Islet of Langerhans (tissue), 1 donor: ENCODE results near the gene SCRT2.

Experiments
- FAIRE-seq: peaks from one replicate; lab custom pipeline; 2011; peaks lifted over from hg19 to GRCh38; lab: Jason Lieb, UNC

The SCRT2 gene

GRCh38 chr20:671252-672030 is 4.2 kb downstream of the SCRT2 start:
- FAIRE-seq = no peak

GRCh38 chr20:669573-669972 is 6.0 kb downstream of the SCRT2 start:
- no peak for FAIRE-seq

- FAIRE-seq = no peak
These were observed 7.0 kb downstream of the SCRT2 start for GRCh38 chr20:668638-669037.

- FAIRE-seq = no peak
These were observed 7.6 kb downstream of the SCRT2 start for GRCh38 chr20:668050-668449.

DNA sequence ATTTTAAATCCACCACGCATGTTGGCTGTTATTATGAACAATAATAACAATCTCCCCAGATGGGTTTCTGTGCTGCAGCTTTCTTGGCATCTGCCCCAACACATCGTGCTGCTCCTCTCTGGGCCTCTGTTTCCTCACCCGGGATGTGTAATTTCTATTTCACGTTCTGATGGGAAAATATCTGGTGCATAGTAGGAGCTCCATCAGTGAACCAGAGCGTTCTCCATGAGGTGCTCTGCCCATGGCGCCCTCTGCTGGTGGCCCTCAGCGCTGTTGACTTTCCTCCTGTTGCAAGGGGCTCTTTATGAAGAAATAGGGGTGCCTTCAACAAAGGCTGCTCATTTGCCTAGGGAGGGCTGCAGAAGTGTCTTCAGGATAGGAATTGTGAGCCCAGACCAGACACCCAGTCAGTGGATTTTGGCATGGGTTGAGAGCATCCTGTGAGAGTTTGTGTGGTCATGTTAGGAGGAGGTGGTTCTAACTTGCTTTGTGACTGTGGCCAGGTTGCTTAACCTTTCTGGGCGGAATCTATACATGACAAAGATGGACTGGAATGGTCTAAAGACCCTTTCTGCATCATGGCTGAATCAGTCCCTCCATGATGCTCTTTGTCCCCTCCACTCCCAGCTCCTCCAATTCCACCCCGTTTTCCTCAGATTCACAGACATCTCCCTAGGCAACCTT is 8.1 kb downstream of the SCRT2 start:
- FAIRE-seq = no peak

- FAIRE-seq = no peak
These were observed 8.7 kb downstream of the SCRT2 start for GRCh38 chr20:666877-667276.

DNA sequence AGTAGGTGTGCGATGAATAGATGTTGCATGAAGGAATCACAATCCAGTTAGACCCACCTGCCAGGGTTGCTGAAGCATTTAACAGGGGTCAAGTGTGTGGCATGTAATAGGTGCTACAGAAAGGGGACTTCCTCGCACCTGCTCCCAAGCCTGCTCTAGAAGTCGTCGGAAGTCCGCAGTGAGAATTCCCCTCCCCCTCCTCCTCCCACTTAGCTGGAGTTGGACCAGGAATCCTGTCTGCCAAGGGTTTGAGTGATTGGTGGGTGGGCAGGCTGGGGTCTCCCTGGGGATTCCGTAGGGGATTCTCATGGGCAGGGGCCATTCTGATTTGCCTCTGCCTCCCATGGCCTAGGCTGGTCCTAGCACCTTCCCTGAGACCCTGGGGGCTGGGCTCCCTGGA is 10.3 kb downstream of the SCRT2 start:
- no peak for FAIRE-seq

GRCh38 chr20:664576-664975 is 11.0 kb downstream of the SCRT2 start:
- no peak for FAIRE-seq

- no peak for FAIRE-seq
These were observed 11.5 kb downstream of the SCRT2 start for GRCh38 chr20:664151-664550.

DNA sequence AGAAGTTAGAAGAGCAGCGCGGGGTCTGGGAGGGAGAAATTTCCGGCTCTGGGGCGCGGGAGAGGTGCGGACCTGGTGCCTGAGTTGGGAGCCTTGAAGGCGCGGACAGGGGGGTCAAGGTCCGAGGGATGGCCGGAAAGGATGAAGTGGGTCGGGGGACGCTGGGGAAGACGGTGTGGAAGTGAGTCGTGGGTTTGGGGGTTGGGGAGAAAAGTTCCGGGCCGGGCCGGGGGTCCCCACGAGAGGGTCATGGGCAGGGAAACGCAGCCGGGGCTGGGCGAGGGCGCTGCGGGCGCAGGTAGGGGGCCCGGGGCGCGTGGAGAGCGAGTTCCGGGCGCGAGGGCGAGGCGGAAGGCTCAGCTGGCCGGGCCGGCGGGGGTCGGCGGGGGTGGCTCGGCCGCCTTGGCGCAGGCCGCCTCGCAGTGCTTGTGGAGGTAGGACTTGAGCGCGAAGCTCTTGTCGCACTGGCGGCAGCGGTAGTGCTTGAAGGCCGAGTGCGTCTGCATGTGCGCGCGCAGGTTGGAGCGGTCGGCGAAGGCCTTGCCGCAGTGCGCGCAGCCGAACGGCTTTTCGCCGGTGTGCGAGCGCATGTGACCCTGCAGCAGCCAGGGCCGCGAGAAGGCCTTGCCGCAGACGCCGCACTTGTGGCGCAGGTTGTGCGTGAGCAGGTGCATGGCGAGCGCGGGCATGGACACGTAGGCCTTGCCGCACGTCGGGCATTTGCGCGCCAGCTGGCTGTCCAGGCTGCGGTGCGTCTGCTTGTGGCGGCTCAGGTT is 12.1 kb downstream of the SCRT2 start:
- no peak for FAIRE-seq

GRCh38 chr20:662277-663192 is 13.1 kb downstream of the SCRT2 start:
- no peak for FAIRE-seq

GRCh38 chr20:661474-662270 is 13.9 kb downstream of the SCRT2 start:
- no peak for FAIRE-seq

GRCh38 chr20:658731-659291 is 16.8 kb downstream of the SCRT2 start:
- FAIRE-seq = no peak

DNA sequence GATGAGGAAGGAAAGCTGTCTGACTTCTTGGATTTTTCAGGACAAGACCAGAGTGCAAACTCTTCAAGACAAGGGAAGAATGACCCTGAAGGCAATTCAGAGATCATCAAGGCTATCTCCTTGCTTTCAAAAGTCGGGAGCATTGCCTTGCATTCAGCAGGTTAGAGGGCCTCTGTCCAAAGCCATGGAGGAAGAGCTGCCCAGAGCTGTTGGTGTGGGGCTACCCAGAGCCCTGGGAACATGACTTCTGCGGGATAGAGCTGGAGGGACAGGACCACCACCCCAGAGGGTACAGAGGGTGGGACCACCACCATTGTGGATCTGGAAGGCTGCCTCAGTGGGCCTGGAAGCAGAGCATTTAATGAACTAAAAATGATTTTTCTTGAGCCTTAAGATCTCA is 17.4 kb downstream of the SCRT2 start:
- no peak for FAIRE-seq

DNA sequence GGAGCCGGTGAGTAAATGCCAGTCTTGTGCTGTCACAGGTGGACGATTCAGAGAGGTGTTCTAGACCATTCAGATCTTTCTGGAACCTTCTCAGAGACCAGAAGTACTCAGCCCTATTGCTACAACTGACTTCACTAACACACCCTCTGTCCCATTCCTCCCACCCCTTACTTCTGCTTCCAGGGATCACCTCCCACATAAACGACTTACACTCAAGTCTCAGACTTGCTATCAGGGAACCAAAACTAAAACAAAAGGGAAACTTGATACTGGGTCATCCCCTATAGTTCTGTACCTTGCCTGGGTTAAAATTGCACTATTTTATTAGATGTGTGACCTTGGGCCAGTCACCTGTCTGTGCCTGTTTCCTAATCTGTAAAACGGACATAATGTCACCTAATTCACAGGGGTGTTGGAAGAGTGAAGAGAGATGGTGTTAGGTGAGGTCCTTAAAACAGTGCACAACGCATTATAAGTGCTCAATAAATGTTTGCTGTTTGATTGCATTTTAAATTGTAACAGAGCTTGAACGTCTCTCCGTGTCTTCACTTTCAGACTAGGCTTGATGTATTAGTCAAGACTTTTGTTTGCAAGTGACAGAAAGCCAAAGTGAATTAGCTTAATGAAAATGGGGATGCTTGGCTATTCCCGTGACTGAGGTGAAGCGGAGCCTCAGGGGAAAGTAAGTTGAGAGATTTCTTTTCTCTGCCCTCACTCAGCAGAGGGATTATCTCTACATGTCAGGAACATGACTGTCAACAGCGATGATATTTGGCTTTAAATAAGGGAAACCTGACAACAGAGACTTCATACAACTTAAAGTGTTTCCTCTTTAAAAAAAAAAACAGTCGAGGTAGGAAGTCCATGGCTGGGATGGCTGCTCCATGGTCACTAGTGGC is 19.6 kb downstream of the SCRT2 start:
- no peak for FAIRE-seq

- FAIRE-seq = no peak
These were observed 21.2 kb downstream of the SCRT2 start for GRCh38 chr20:654417-654750.

DNA sequence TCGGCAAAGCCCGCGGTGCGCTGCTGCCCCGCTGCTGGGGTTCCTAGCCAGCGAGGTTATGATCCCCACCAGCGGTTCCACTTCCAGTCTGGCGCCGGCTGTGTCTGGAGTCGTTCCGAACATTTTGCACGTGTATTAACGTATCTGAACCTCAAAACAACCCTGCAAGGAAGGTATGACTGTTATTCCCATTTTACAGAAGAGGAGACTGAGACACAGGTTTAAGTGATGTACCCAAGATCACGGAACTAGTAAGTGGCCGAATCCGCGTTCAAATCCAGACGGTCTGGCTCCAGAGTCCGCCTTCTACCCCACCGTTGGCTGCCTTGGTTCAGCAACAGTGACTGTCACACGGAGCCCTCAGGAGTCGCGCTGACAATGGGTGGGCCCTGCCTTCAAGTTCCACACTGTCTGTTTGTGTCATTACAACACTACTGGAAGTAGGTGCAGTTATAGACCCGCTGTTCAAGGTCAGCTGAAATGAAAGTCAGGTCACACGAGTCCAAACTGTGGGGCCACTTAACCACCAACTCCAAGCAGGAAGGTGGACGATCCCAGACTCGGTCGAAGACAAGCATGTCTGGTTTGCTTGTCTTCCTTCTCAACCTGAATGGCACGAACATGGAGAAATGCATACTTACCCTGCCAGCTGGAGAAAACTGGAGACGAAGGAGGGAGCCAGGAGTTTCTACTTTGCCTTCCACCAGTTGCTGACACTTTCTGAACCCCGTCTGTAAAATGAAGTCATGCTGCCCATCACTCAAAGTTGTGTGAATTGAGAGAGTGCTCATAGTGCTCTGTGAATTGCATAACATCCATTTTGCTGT is 21.8 kb downstream of the SCRT2 start:
- FAIRE-seq = no peak

DNA sequence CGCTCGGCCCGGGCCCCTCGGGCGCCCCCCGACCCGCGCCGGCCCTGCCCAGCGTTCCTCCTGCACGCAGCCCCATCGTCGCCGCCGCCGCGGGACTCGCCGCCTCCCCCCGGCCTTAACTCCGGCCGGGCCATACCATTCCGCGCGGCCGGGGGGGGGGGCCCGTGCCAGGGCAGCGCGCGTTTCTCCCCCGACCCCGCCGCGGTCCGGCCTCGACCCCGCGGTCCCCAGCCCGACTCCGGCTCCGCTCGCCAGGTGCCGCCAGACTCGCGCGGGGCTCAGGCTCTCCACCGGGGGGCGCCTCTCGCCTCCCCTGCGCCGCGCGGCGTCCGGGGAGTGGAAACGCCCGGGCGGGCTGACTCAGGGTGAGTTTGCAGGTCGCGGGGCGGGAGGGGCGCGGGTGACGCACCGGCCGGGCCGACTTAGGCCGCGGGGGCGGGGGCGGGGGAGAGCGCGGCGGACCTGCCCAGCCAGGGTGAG is 22.5 kb downstream of the SCRT2 start, which contains the start of gene SRXN1:
Gene SRXN1, minus strand, starts transcription at position 91 of the 480 bp plus-strand sequence. Its CDS starts 15 bp downstream, at position 76.
- no peak for FAIRE-seq

DNA sequence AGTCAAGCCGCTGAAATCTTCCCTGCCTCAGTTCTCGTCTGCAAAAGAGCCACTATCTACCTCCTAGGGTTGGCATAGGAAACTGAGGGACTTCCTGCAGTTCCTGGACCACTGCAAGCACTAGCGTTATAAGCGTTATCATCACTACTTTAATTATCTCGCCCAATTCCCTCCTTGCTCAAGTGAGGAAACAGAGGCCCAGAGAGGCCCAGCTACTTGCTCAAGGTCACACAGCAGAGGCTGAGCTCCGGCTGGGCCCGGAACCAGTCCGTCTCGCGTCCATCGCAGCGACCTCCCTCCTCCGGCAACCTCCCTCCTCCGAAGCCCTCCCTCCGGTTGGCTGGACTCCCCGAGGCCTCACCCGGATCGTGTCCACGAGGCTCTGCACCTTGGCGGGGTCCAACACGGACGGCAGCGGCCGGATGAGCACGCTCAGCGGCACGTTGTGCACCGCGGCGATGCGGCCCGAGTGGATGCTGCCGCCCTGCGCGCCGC is 22.9 kb downstream of the SCRT2 start:
- FAIRE-seq = no peak
